Prostate gland (tissue), 2 donors: ENCODE measurements around the gene NIF3L1. TPM values are rescaled to one million over a fixed set of nuclear protein-coding genes. Genes with fewer than 3 reads are reported as not detected.

Source experiments
- DNase-seq: peaks from one replicate; pipeline ENCODE4 v3.0.0-alpha.2; 2019; ENCODE audit warnings: low spot score
- H3K27ac ChIP-seq, 2 donors: fragments of 200-600 bp; sonication (generic); 2 replicates each; pipeline ENCODE4 v1.5.1; 2017 to 2019
- H3K27me3 ChIP-seq: fragments of 200-600 bp; sonication (generic); replicated peaks from 2 replicates; pipeline ENCODE4 v1.5.1; 2019; ENCODE audit not compliant: insufficient read depth
- H3K36me3 ChIP-seq, 2 donors: fragments of 200-600 bp; sonication (generic); 1 replicate in 1 of 2; 2 replicates in 1 of 2; pipeline versions ENCODE4 v1.5.1 to v1.8.1; 2017 to 2019
- H3K4me1 ChIP-seq: fragments of 200-600 bp; sonication (generic); replicated peaks from 2 replicates; pipeline ENCODE4 v1.5.1; 2019
- H3K4me3 ChIP-seq, 2 donors: fragments of 200-600 bp; sonication (generic); 2 replicates each; pipeline ENCODE4 v1.5.1; 2017 to 2019
- H3K9me3 ChIP-seq: fragments of 200-600 bp; sonication (generic); 2 replicates; pipeline ENCODE4 v1.5.1; 2017
- POLR2A ChIP-seq: fragments of 450-650 bp; IDR thresholded peaks from one replicate; pipeline ENCODE4 v1.6.1; 2016; ENCODE audit warnings: antibody characterized with exemption, mild to moderate bottlenecking
- POLR2AphosphoS5 ChIP-seq: sonication (generic); formaldehyde crosslinking; IDR thresholded peaks from one replicate; pipeline ENCODE4 v1.6.1; 2017; ENCODE audit warnings: antibody characterized with exemption
- WGBS: methylation state at CpG from one replicate; pipeline ENCODE4 v1.1.5; 2018; 5-methylcytosine and 5-hydroxymethylcytosine counted together
- intact Hi-C: fragments of 100-400 bp; cut with DNase I; formaldehyde crosslinking; loops from one replicate; pipeline ENCODE4 v1.14.2; 2022
- total RNA-seq, 2 donors: library from RNA; depleted of rRNA; stranded (reverse); fragments of >200 nt; gene quantifications; one replicate each; pipeline ENCODE4 v1.1.0, GENCODE V29; 2016
- TF ChIP-seq, protein P1 (sequence below), 4 experiments: fragments of 200-600 bp in 2 of 4; fragments of 450-650 bp in 2 of 4; sonication (generic) in 2 of 4; IDR thresholded peaks; 1 replicate in 3 of 4; 2 replicates in 1 of 4; pipeline ENCODE4 v1.5.1; 2016 to 2019; ENCODE audit warnings: antibody characterized with exemption in 4 of 4, mild to moderate bottlenecking in 2 of 4, moderate library complexity in 2 of 4

NIF3L1 gene
- total RNA-seq, 2 donors from 2014 or later, result 22.4 to 27.7 TPM

GRCh38 chr2:200899482-200899881, 10.3 kb downstream of the NIF3L1 start:
- TF ChIP-seq POLR2A, result no peak
- TF ChIP-seq POLR2AphosphoS5, result no peak
- TF ChIP-seq, protein P1, sequence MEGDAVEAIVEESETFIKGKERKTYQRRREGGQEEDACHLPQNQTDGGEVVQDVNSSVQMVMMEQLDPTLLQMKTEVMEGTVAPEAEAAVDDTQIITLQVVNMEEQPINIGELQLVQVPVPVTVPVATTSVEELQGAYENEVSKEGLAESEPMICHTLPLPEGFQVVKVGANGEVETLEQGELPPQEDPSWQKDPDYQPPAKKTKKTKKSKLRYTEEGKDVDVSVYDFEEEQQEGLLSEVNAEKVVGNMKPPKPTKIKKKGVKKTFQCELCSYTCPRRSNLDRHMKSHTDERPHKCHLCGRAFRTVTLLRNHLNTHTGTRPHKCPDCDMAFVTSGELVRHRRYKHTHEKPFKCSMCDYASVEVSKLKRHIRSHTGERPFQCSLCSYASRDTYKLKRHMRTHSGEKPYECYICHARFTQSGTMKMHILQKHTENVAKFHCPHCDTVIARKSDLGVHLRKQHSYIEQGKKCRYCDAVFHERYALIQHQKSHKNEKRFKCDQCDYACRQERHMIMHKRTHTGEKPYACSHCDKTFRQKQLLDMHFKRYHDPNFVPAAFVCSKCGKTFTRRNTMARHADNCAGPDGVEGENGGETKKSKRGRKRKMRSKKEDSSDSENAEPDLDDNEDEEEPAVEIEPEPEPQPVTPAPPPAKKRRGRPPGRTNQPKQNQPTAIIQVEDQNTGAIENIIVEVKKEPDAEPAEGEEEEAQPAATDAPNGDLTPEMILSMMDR (IDR thresholded peaks at IDR 0.05), result no peak
- peaks cover 3 to 7% of the 10 kb centered on the region in 2 donors for H3K36me3 ChIP-seq
- intact Hi-C loops, result loop anchor here (10.0 kb wide), 1 partner anchor 255 kb away; no protein-coding TSS in a partner anchor
- H3K4me1 ChIP-seq, result no peaks in the 10 kb centered on the region
- H3K4me3 ChIP-seq, result no peak overlapping the region
- H3K9me3 ChIP-seq, result no peaks in the 10 kb centered on the region
- DNase-seq, result no peak
- H3K27me3 ChIP-seq, result no peaks in the 10 kb centered on the region
- H3K27ac ChIP-seq, result no peak overlapping the region

DNA sequence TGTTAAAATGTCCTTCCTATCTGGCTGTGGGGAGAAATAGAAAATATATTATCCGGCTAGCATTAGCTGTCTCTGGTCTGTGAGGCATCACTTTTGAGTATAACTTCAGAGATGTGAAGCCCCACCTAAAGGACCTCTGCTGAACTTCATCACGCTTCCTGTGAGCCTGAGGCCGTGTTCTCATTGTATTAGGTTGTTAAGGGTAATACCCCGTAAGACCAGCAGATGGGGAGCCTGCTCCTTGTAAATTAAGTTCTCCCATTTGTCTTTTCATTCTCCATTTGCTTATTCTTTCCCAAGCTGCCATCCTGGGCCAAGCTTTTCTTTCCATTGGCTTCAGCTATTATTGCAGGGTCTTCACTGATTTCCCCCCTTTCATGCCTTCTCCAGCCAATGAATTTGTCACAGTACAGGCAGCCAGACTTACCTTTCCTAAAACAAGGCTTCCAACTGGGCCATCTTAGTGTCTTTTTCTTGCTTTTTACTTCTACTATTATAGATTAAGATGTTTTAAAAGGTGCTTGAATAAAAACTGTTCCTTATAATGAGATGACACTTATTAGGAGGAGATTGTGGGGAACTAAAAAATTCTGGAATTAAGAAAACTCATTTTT, 12.4 kb downstream of the NIF3L1 start:
- Histone ChIP-seq H3K9me3 (no peaks in the 10 kb centered on the region), H3K27ac (no peak overlapping the region), H3K36me3 (peaks cover 3 to 7% of the 10 kb centered on the region in 2 donors), H3K4me3 (no peak overlapping the region), H3K27me3 (no peaks in the 10 kb centered on the region), H3K4me1 (no peaks in the 10 kb centered on the region)
- intact Hi-C loops, result loop anchor here (5.0 kb wide), 1 partner anchor 276 kb away; no protein-coding TSS in a partner anchor
- peak; percentile 60 for DNase-seq
- WGBS, result 11% methylated on average over 4 of the region's 4 CpGs
- no peak for TF ChIP-seq POLR2A
- TF ChIP-seq, protein P1 (IDR thresholded peaks at IDR 0.05), result peak in 3 of 4 experiments; percentile 43 to 87 (median 73)

DNA sequence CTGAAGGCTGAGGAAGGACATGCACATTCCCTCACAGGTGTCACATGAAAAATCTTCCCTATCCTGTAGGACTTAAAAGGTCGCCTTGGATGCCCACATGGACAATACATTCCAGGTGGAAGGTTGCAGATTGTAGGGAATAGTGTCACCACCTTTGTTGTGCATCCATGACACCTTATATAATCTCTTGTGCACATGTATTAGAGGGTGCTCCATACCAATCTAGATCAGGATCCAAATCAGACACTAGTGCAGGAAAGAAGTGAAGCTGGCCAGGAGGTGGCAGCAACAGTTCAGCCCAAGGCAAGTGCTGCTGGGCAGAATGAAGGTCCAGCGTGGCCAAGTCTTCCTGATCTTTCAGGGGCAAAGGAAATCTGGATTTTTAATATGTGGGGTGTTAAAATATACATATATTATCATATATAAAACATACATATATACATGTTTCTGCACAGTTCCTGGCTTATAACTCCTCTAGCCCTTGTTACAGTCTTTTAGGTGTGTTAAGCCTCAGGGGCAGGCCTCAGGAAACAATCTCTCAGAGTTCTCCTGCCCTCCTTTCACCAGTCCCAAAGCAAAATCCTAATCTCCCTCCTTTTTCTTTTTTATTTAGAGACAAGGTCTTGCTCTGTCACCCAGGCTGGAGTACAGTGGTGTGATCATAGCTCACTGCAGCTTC, 16.6 kb downstream of the NIF3L1 start:
- Histone ChIP-seq H3K4me1 (no peaks in the 10 kb centered on the region), H3K36me3 (peaks cover 3 to 10% of the 10 kb centered on the region in 2 donors), H3K27me3 (no peaks in the 10 kb centered on the region), H3K9me3 (no peaks in the 10 kb centered on the region), H3K27ac (no peak overlapping the region), H3K4me3 (no peak overlapping the region)
- intact Hi-C loops, result loop anchor here (5.0 kb wide), 1 partner anchor 162 kb away; no protein-coding TSS in a partner anchor
- DNase-seq, result peak; percentile 54
- 57% methylated on average over 2 of the region's 2 CpGs for WGBS
- peak; percentile 27 for TF ChIP-seq POLR2AphosphoS5
- TF ChIP-seq, protein P1 (IDR thresholded peaks at IDR 0.05), result peak in 3 of 4 experiments; percentile 44 to 73 (median 66)
- no peak for TF ChIP-seq POLR2A

DNA sequence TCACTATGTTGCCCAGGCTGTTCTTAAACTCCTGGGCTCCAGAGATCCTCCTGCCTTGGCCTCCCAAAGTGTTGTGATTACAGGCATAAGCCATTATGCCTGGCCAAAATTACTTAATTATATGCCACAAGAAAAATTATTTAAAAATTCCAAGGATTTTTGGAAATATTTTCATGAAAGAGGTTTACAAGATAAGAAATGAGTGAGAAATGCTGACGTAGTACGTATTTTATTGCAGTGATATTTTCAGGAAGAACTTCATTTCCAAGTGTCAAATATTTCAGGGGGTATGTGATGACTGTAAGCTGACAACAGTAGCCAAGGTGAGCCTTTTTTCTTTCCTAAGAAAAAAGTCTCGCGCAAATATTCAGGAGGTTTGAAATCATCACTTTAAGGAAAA, 20.8 kb downstream of the NIF3L1 start:
- Histone ChIP-seq H3K27ac (no peak overlapping the region), H3K4me3 (no peak overlapping the region), H3K36me3 (peaks cover 6 to 17% of the 10 kb centered on the region in 2 donors), H3K9me3 (no peaks in the 10 kb centered on the region), H3K4me1 (no peaks in the 10 kb centered on the region), H3K27me3 (no peaks in the 10 kb centered on the region)
- 92% methylated on average over 4 of the region's 4 CpGs for WGBS
- TF ChIP-seq POLR2AphosphoS5, result no peak
- no peak for TF ChIP-seq POLR2A
- TF ChIP-seq, protein P1 (IDR thresholded peaks at IDR 0.05), result no peak
- intact Hi-C loops, result loop anchor here (5.0 kb wide), 1 partner anchor 157 kb away; no protein-coding TSS in a partner anchor
- DNase-seq, result no peak
